ENCODE measurements around the gene ZGPAT.

ZGPAT gene

DNA sequence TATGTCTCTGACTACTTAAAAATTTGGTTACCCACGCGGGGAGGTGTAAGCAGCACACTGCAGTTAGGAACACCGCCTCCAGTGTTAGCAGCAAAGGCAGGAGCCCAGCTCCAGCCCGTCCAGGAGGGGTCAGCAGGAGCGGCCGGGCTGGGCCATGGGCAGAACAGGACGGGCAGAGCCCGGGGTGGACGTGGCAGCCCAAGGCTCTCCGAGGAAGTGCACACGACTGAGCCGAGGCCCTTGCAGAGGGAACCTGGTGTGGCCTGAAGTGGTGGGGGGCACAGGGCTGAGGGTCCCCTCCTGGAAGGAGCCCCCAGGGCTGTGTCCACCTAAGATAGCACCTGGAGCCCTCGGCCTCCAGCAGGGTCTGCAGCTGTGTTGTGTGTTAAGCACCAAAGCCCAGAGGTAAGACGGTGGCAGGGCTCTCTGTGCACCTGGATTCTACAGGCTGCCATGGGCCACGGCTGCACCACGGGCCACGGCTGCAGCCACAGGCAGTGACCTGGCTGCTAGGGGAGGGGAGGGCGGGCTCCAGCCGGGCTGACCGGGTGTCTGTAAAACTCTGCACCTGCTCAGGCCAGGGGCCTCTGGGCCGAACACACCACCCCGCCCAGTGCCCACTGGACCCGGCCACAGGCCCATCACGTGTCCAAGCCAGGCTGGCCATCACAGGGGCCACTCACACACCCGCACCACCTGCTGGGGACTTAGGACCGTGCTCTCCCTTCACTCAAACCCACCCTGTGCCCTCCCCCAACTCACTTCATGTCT lies 38.3 kb downstream of the ZGPAT start:
- DNase-seq, result no peak

GRCh38 chr20:63746751-63747315 lies 39.0 kb downstream of the ZGPAT start:
- no peak for DNase-seq

- no peak for DNase-seq
Observed at GRCh38 chr20:63747622-63748069, 39.8 kb downstream of the ZGPAT start.

- no peak for DNase-seq
Observed at GRCh38 chr20:63748070-63748933, 40.5 kb downstream of the ZGPAT start.

DNA sequence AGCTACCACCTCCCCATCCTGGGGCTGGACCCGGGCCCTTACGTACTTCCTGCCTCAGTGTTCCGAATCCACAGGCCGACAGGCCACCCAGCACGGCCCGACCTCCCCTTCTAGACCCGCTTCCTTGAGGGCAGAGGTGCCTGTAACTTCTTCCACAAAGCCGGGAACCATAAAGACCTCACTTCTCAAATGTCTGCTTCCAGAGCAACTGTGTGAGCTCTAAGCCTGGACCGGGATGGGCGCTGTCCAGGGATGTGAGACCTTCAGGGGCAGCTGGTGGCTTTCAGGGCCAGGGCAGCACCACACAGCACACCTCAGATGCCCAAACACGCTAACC lies 41.1 kb downstream of the ZGPAT start:
- DNase-seq, result no peak

- DNase-seq, result no peak
Observed at GRCh38 chr20:63749597-63750508, 42.0 kb downstream of the ZGPAT start.

GRCh38 chr20:63750807-63751470 lies 43.1 kb downstream of the ZGPAT start:
- DNase-seq, result peak; percentile 52

DNA sequence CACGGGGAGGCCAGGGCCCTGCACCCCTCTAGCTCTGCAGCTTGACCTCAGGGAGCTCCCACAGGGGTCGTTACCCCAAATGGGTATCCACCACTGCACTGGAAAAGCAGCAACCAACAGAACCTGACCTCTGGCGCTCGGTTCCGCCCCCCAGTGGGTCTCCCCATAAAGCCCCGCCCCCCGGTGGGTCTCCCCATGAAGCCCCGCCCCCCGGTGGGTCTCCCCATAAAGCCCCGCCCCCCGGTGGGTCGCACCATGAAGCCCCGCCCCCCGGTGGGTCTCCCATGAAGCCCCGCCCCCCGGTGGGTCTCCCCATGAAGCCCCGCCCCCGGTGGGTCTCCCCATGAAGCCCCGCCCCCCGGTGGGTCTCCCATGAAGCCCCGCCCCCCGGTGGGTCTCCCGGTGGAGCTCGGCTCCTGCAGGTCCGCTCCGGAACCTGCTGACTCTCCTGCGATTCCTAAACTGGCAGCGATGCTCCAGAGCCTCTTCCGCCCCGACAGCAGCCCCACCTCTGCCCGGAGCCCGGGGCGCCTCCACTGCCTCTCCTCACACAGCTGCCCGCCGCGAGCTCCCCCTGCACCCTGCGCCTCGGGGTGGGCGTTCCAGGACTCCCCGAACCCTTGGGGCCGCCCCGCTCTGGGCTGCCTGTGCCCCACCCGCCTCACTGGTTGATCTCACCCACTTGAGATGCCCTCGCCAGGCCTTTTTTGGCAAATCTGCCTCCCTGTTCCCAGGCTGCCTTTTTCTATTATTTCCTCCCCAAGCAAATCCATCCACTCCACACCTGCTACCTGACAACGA lies 43.8 kb downstream of the ZGPAT start:
- no peak for DNase-seq

DNA sequence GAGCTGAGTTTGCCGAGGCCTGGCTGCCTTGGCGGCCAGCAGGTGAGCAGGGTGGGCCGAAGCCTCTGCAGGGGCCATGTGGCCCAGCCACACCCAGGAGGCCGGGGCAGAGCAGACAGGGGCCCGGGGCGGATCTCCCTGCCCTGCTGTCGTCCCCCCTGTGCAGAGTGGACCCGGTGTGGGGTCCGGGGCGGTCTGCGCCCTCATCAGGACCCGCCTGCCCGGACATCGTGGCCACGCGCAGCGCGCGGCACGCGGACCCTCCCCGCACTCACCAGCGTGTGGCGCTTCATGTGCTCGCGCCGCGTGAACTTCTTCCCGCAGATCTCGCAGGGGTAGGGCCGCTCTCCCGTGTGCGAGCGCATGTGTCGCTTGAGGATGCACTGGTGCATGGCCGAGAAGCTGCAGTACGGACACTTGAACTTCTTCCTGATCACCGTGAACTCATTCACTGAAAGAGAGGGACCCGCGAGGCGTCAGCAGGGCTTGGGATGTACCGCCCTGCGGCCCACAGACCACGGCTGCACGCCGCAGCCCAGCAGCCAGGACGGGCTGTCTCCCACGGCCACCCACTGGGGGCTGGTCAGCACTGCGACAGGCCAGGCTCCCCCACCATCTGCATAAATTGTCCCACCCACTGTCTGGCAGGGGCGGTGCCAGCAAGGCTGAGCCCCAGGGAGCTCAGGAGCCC lies 44.7 kb downstream of the ZGPAT start:
- DNase-seq, result no peak

DNA sequence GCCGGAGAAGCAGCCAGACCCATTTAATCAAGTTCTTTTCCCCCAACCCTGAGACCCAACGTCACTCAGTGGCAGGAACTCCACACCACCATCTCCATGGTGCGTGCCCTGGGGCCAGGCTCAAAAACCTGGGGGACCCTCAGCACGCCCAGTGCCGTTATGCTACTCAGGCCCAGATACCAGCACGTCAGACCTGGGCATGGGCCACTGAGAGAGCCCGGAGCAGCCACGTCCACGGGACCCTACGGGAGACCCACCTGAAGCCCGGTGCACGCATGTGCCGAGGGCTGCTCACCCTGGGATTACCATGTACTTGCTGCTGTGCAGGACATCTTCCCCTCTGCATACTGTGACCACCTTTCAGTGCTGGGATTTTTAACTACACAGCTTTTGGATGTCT lies 45.5 kb downstream of the ZGPAT start:
- DNase-seq, result no peak

- DNase-seq, result no peak
Observed at GRCh38 chr20:63754008-63754407, 46.2 kb downstream of the ZGPAT start.

GRCh38 chr20:63755933-63756647 lies 48.3 kb downstream of the ZGPAT start:
- no peak for DNase-seq

DNA sequence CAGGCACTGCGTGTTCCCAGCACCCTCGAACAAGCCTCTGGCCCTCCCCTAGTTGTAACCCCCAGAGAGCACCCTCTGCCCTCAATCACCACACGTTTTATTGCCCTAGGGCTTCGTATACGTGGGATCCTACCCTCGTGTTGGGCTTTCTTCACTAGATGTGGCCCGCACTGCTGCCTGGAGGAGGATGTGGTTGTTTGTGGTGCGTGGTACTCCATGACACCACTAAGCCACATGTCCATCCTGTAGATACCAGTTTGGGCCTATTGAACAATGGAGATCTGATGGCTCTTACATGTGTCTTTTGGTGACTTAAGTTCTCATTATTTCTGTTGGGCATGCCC lies 48.8 kb downstream of the ZGPAT start:
- no peak for DNase-seq

GRCh38 chr20:63758152-63758551 lies 50.3 kb downstream of the ZGPAT start:
- DNase-seq, result no peak

GRCh38 chr20:63759377-63759901 lies 51.6 kb downstream of the ZGPAT start:
- no peak for DNase-seq

DNA sequence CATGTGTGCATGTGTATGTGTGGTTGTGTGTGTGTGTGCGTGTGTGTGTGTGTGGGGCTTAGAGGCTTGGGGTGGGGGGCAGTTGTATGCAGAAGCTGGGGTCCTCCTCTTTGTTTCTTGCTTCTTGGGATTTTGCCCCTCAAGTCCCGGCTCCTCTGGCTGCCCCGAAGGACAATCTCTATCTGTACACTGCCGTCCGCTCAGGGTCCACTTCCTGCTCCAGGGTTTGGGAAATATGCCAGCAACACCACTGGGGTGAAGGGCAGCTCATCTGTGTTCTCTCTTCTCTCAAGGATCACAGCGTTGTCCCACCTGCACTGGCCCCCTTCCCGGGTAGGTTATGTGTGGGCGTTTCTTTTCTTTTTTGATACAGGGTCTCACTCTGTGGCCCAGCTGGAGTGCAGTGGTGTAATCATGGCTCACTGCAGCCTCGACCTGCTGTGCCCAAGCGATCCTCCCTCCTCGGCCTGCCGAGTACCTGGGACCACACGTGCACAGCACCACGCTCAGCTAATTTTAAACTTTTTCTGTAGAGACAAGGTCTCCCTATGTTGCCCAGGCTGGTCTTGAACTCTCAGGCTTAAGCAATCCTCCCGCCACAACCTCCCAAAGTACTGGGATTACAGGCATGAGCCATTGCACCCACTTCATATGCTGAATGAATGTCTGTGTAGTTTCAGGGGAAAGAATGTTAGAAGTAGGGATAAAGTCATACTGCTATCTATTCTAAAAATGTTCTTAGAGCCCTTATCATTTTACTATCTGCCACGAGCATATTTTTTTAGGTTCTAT lies 57.4 kb downstream of the ZGPAT start:
- DNase-seq, result no peak

- DNase-seq, result no peak
Observed at GRCh38 chr20:63765902-63766301, 58.1 kb downstream of the ZGPAT start.

DNA sequence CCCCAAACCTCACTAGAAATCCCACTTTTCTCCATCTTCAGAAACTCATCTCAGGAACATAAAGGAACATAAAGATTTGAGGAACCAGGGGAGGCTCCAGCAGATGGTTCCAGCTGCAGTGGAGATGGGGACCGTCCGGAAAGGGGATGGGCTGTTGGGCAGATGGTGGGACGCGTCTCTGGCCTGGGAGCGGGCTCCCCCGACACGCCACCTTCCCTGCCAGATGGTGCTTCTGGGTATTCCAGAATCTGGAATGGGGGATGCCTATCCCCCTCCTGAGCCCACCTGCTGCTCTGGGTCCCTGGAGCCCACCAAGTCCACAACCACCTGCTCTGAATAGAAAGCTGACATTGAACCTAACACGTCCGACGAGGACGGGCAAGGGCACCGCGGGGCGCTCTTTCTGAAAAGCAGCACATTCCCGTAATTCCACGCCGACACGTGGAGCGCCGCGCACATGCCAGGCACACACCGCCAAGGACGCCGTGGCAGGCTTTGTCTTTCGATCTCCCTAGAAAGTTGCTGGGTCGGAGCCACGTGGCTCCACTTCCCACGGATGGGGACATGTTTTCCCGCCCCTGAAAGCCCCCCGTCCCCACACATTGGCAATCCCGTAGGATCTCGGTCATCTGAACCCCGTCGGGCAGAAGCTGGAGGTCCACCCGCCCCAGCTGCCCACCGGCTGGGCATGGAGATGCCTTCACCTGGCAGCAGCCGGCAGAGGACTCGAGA lies 59.0 kb downstream of the ZGPAT start:
- DNase-seq, result no peak
